Erythroblast (primary cell): Measurements from ENCODE around the gene ASCL2.

ENCODE experiments used
- GATA1 ChIP-seq: IDR thresholded peaks from 2 replicates; pipeline ENCODE4 v1.6.1; 2011; ENCODE audit warnings: low read depth, mild to moderate bottlenecking, control low read depth, low read length, moderate library complexity
- POLR2A ChIP-seq: IDR thresholded peaks from 2 replicates; pipeline ENCODE4 v1.6.1; 2011; ENCODE audit warnings: mild to moderate bottlenecking, low read length

DNA sequence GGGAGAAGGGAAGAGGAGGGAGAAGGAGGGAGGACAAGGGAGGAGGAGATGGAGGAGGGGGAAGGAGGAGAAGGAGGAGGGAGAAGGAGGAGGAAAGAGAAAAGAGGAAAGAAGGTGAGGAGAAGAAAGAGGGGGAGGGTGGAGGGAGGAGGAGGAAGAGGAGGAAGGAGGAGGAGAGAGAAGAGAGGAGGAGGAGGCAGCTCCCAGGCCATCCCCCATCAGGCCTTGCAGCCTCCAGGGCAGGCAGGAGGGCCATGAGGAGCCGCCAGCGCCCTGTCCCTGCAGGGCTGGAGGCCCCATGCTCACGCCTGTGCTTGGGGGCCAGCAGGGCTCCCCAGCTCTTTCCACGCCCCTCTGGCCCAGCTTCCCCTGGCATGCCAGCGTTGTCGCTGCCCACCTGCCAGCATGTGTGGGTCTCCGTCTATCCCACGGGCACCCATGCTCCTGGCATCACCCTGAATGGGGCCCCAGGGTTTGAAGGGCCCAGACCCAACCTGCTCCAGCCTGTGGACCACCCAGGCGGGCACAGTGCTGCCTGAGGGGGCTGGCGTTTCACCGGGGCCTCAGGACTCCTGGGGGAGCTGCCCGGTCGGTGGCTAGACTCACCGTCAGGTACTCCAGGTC lies 36.6 kb upstream of the ASCL2 start:
- TF ChIP-seq POLR2A: no peak
- no peak for TF ChIP-seq GATA1
